Measurements from ENCODE around the gene OLFML2A.

- TF ChIP-seq POLR2A (IDR thresholded peaks at IDR 0.05) (no peak), CTCF (IDR thresholded peaks at IDR 0.05) (no peak)
Observed at GRCh38 chr9:124846969-124847368, 70.0 kb downstream of the OLFML2A start.

All from lower leg skin (tissue), 3 donors.